Measurements from ENCODE around the gene TSC2.

GRCh38 chr16:2091547-2092255 lies 43.9 kb downstream of the TSC2 start:
- TF ChIP-seq CTCF (IDR thresholded peaks at IDR 0.05) (no peak), POLR2A (IDR thresholded peaks at IDR 0.05) (no peak)
